NB4 (cell line): ENCODE results near the gene OXLD1.

Experiments used
- CTCF ChIP-seq: IDR thresholded peaks from one replicate; pipeline ENCODE4 v1.5.1; 2012; ENCODE audit warnings: low read depth, low read length
- MAX ChIP-seq: IDR thresholded peaks from 2 replicates; pipeline ENCODE4 v1.6.1; 2011; ENCODE audit warnings: low read depth, low read length
- POLR2A ChIP-seq: IDR thresholded peaks from 2 replicates; pipeline ENCODE4 v1.6.1; 2011; ENCODE audit warnings: mild to moderate bottlenecking; ENCODE audit not compliant: insufficient read length; ENCODE audit errors: extremely low read depth

GRCh38 chr17:81708739-81709185 is 42.4 kb upstream of the OXLD1 start:
- no peak for TF ChIP-seq CTCF
- no peak for TF ChIP-seq MAX
- no peak for TF ChIP-seq POLR2A
